ENCODE measurements around the gene ST6GAL2.

Gene ST6GAL2

GRCh38 chr2:106899786-106900530 lies 14.0 kb upstream of the ST6GAL2 start:
- TF ChIP-seq, protein P1, sequence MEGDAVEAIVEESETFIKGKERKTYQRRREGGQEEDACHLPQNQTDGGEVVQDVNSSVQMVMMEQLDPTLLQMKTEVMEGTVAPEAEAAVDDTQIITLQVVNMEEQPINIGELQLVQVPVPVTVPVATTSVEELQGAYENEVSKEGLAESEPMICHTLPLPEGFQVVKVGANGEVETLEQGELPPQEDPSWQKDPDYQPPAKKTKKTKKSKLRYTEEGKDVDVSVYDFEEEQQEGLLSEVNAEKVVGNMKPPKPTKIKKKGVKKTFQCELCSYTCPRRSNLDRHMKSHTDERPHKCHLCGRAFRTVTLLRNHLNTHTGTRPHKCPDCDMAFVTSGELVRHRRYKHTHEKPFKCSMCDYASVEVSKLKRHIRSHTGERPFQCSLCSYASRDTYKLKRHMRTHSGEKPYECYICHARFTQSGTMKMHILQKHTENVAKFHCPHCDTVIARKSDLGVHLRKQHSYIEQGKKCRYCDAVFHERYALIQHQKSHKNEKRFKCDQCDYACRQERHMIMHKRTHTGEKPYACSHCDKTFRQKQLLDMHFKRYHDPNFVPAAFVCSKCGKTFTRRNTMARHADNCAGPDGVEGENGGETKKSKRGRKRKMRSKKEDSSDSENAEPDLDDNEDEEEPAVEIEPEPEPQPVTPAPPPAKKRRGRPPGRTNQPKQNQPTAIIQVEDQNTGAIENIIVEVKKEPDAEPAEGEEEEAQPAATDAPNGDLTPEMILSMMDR (IDR thresholded peaks at IDR 0.05; ENCODE audit: insufficient read depth, low read length) = no peak
- peak; percentile 88 for TF ChIP-seq SPI1 (IDR thresholded peaks at IDR 0.05; ENCODE audit: borderline replicate concordance, low read depth)
- H3K4me3 ChIP-seq (replicated peaks; ENCODE audit: insufficient read depth, low read length) = no peak overlapping the region
- peak in 1 of 2 experiments; percentile 27 for DNase-seq (ENCODE audit: low read depth in 1 of 2, low spot score in 1 of 2)
- no peak overlapping the region for H3K27ac ChIP-seq (replicated peaks)
- H3K27me3 ChIP-seq (ENCODE audit: insufficient read depth, poor library complexity, severe bottlenecking) = no peaks in the 10 kb centered on the region

DNA sequence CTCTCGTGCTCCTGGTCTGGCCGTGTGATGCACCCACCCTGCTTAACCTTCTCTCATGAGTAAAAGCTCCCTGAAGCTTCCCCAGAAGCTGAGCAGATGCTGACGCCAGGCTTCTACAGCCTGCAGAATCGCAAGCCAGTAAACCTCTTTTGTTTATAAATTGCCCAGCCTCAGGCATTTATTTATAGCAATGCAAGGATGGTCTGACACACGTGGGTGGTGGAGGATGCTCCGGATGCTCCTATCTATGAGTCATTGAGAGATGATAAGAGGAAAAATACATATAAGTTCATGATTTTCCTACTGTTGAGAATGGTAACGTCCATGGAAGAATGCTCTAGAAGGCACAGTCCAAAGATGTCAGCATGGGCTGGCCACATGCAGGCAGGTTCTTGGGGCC lies 8.6 kb upstream of the ST6GAL2 start:
- Histone ChIP-seq H3K4me3 (replicated peaks; ENCODE audit: insufficient read depth, low read length) (no peak overlapping the region), H3K27ac (replicated peaks) (no peak overlapping the region), H3K27me3 (ENCODE audit: insufficient read depth, poor library complexity, severe bottlenecking) (peaks cover 4% of the 10 kb centered on the region)
- no peak for DNase-seq (ENCODE audit: low read depth in 1 of 2, low spot score in 1 of 2)
- no peak for TF ChIP-seq REST (IDR thresholded peaks at IDR 0.05; ENCODE audit: insufficient replicate concordance, low read depth)
- TF ChIP-seq SPI1 (IDR thresholded peaks at IDR 0.05; ENCODE audit: borderline replicate concordance, low read depth) = no peak
- TF ChIP-seq, protein P1 (IDR thresholded peaks at IDR 0.05; ENCODE audit: insufficient read depth, low read length) = no peak
- no peak for TF ChIP-seq GABPA (IDR thresholded peaks at IDR 0.05; ENCODE audit: low read depth)
- no peak for TF ChIP-seq POLR2AphosphoS5 (IDR thresholded peaks at IDR 0.05; ENCODE audit: low read depth)

GRCh38 chr2:106892048-106892447 lies 6.1 kb upstream of the ST6GAL2 start:
- H3K27me3 ChIP-seq (ENCODE audit: insufficient read depth, poor library complexity, severe bottlenecking) = peaks cover 19% of the 10 kb centered on the region

More at GRCh38 chr2:106892048-106892447, 6.1 kb upstream of the ST6GAL2 start:
- no peak overlapping the region for H3K27ac ChIP-seq (replicated peaks)
- H3K4me3 ChIP-seq (replicated peaks; ENCODE audit: insufficient read depth, low read length) = no peak overlapping the region
- TF ChIP-seq POLR2AphosphoS5 (IDR thresholded peaks at IDR 0.05; ENCODE audit: low read depth) (no peak), SPI1 (IDR thresholded peaks at IDR 0.05; ENCODE audit: borderline replicate concordance, low read depth) (no peak), GABPA (IDR thresholded peaks at IDR 0.05; ENCODE audit: low read depth) (no peak), REST (IDR thresholded peaks at IDR 0.05; ENCODE audit: insufficient replicate concordance, low read depth) (no peak)
- TF ChIP-seq, protein P1 (IDR thresholded peaks at IDR 0.05; ENCODE audit: insufficient read depth, low read length) = no peak
- no peak for DNase-seq (ENCODE audit: low read depth in 1 of 2, low spot score in 1 of 2)
